IMR-90 (cell line): ENCODE results near the gene ATP5F1D. TPM values are rescaled to one million over a fixed set of nuclear protein-coding genes. Genes with fewer than 3 reads are reported as not detected.

Experiments
- ATAC-seq: fragments of 200-7000 bp; cut with Tn5 transposase; 2 replicates; pipeline ENCODE4 v1.9.1; 2020; ENCODE audit warnings: low read depth, mild to moderate bottlenecking, moderate library complexity
- BruUV-seq: library from RNA; stranded (reverse); fragments of 400-500 nt; replicated peaks from 2 replicates; lab custom pipeline; 2021; lab: Mats Ljungman, UMichigan
- CTCF ChIA-PET: fragments of 300-600 bp; formaldehyde crosslinking; extraction: SDS; loops from one replicate; lab custom pipeline; 2021; ENCODE audit warnings: antibody characterized with exemption; lab: Yijun Ruan, JAX
- POLR2A ChIA-PET: fragments of 300-600 bp; sonication (Branson Sonifier 250); formaldehyde crosslinking; loops from one replicate; lab custom pipeline; 2022; ENCODE audit warnings: antibody characterized with exemption; ENCODE audit not compliant: unreplicated experiment; lab: Charles Lee
- DNase-seq: peaks from one replicate; pipeline ENCODE4 v3.0.0; 2013
- H2AFZ ChIP-seq: replicated peaks from 2 replicates; pipeline ENCODE3; 2013; ENCODE audit warnings: low read length, mild to moderate bottlenecking; ENCODE audit not compliant: poor library complexity
- H2AK5ac ChIP-seq: 2 replicates; pipeline ENCODE4 v1.6.1; 2013; ENCODE audit warnings: low read depth, low read length, inconsistent platforms
- H2AK9ac ChIP-seq: replicated peaks from 2 replicates; pipeline ENCODE3; 2013; ENCODE audit warnings: mild to moderate bottlenecking, low read depth, low read length, moderate library complexity; ENCODE audit not compliant: poor library complexity
- H2BK120ac ChIP-seq: 2 replicates; pipeline ENCODE4 v1.6.1; 2013; ENCODE audit warnings: low read depth, low read length, inconsistent platforms
- H2BK15ac ChIP-seq: 3 replicates; pipeline ENCODE4 v1.6.1; 2013; ENCODE audit warnings: low read depth, low read length, inconsistent platforms
- H2BK20ac ChIP-seq: 2 replicates; pipeline ENCODE4 v1.6.1; 2013; ENCODE audit warnings: low read depth, mild to moderate bottlenecking, inconsistent platforms, low read length, moderate library complexity
- H2BK5ac ChIP-seq: 2 replicates; pipeline ENCODE4 v1.6.1; 2013; ENCODE audit warnings: mild to moderate bottlenecking, low read depth, low read length, inconsistent platforms; ENCODE audit not compliant: poor library complexity, severe bottlenecking
- H3K14ac ChIP-seq: replicated peaks from 2 replicates; pipeline ENCODE4 v1.6.1; 2013; ENCODE audit warnings: low read depth, low read length, inconsistent platforms
- H3K18ac ChIP-seq: 2 replicates; pipeline ENCODE4 v1.6.1; 2013; ENCODE audit warnings: low read depth, low read length, control low read depth
- H3K23ac ChIP-seq: 2 replicates; pipeline ENCODE4 v1.6.1; 2013; ENCODE audit warnings: low read depth, low read length, inconsistent platforms
- H3K27ac ChIP-seq: 2 replicates; pipeline ENCODE4 v1.5.1; 2013; ENCODE audit warnings: mild to moderate bottlenecking, control low read depth, low read length; ENCODE audit not compliant: insufficient read depth
- H3K27me3 ChIP-seq: 2 replicates; pipeline ENCODE4 v1.6.1; 2013; ENCODE audit warnings: low read length; ENCODE audit not compliant: control insufficient read depth, insufficient read depth
- H3K36me3 ChIP-seq: 2 replicates; pipeline ENCODE4 v1.6.1; 2013; ENCODE audit warnings: low read length, mixed read lengths; ENCODE audit not compliant: control insufficient read depth, insufficient read depth
- H3K4ac ChIP-seq: 2 replicates; pipeline ENCODE4 v1.6.1; 2013; ENCODE audit warnings: low read depth, low read length, inconsistent platforms
- H3K4me1 ChIP-seq: 2 replicates; pipeline ENCODE4 v1.6.1; 2013; ENCODE audit warnings: low read length, mixed read lengths; ENCODE audit not compliant: control insufficient read depth, insufficient read depth
- H3K4me2 ChIP-seq: 2 replicates; pipeline ENCODE4 v1.6.1; 2013; ENCODE audit warnings: low read depth, mild to moderate bottlenecking, control low read depth, low read length, moderate library complexity
- H3K4me3 ChIP-seq: 2 replicates; pipeline ENCODE4 v1.5.1; 2013; ENCODE audit warnings: low read depth, mild to moderate bottlenecking, control low read depth, low read length, moderate library complexity; ENCODE audit not compliant: insufficient read depth
- H3K56ac ChIP-seq: 2 replicates; pipeline ENCODE4 v1.6.1; 2013; ENCODE audit warnings: low read length, inconsistent platforms; ENCODE audit not compliant: insufficient read depth; ENCODE audit errors: extremely low read depth
- H3K79me1 ChIP-seq, 2 experiments: 2 replicates each; pipeline ENCODE4 v1.6.1; 2013; ENCODE audit warnings: low read length in 2 of 2, inconsistent platforms in 1 of 2, low read depth in 1 of 2
- H3K9ac ChIP-seq: 2 replicates; pipeline ENCODE4 v1.6.1; 2013; ENCODE audit warnings: low read depth, low read length, control low read depth
- H3K9me1 ChIP-seq: 2 replicates; pipeline ENCODE4 v1.6.1; 2013; ENCODE audit warnings: low read length, inconsistent platforms; ENCODE audit not compliant: insufficient read depth
- H3K9me3 ChIP-seq: 2 replicates; pipeline ENCODE4 v1.6.1; 2013; ENCODE audit warnings: low read length; ENCODE audit not compliant: control insufficient read depth, insufficient read depth
- H4K20me1 ChIP-seq: 2 replicates; pipeline ENCODE4 v1.6.1; 2013; ENCODE audit warnings: low read length, inconsistent platforms; ENCODE audit not compliant: insufficient read depth
- H4K5ac ChIP-seq: 2 replicates; pipeline ENCODE4 v1.6.1; 2013; ENCODE audit warnings: mild to moderate bottlenecking, low read depth, low read length, control low read depth
- H4K8ac ChIP-seq, 2 experiments: 2 replicates each; pipeline ENCODE4 v1.6.1; 2013; ENCODE audit warnings: low read depth in 2 of 2, low read length in 2 of 2, control low read depth in 1 of 2, inconsistent platforms in 1 of 2
- H4K91ac ChIP-seq: 2 replicates; pipeline ENCODE4 v1.6.1; 2013; ENCODE audit warnings: low read depth, low read length, inconsistent platforms; ENCODE audit not compliant: insufficient read depth
- BHLHE40 ChIP-seq: fragments of 150-350 bp; IDR thresholded peaks from 2 replicates; pipeline ENCODE4 v1.6.1; 2016; ENCODE audit warnings: mild to moderate bottlenecking, low read depth, low read length
- CEBPB ChIP-seq: IDR thresholded peaks from 2 replicates; pipeline ENCODE4 v1.6.1; 2012; ENCODE audit warnings: low read depth, low read length, improper control_type of control experiment
- CHD1 ChIP-seq: IDR thresholded peaks from 2 replicates; pipeline ENCODE4 v1.6.1; 2012; ENCODE audit warnings: low read depth, low read length, improper control_type of control experiment
- CTCF ChIP-seq: conservative IDR thresholded peaks from 2 replicates; pipeline ENCODE4 v1.5.1; 2012; ENCODE audit warnings: mild to moderate bottlenecking, low read depth, low read length, improper control_type of control experiment
- ELK1 ChIP-seq: fragments of 150-350 bp; IDR thresholded peaks from 2 replicates; pipeline ENCODE4 v1.6.1; 2016; ENCODE audit warnings: low read depth, mild to moderate bottlenecking, low read length, moderate library complexity, borderline replicate concordance
- FOS ChIP-seq: fragments of 150-350 bp; IDR thresholded peaks from 2 replicates; pipeline ENCODE4 v1.6.1; 2016; ENCODE audit warnings: low read depth, low read length
- MAFK ChIP-seq: IDR thresholded peaks from 2 replicates; pipeline ENCODE4 v1.6.1; 2012; ENCODE audit warnings: low read depth, low read length, improper control_type of control experiment
- MAZ ChIP-seq: IDR thresholded peaks from 2 replicates; pipeline ENCODE4 v1.6.1; 2012; ENCODE audit warnings: low read depth, mild to moderate bottlenecking, low read length, improper control_type of control experiment, moderate library complexity, borderline replicate concordance
- MXI1 ChIP-seq: IDR thresholded peaks from 2 replicates; pipeline ENCODE4 v1.6.1; 2012; ENCODE audit warnings: low read depth, mild to moderate bottlenecking, low read length, moderate library complexity, borderline replicate concordance
- NFE2L2 ChIP-seq: fragments of 150-350 bp; IDR thresholded peaks from 2 replicates; pipeline ENCODE4 v1.6.1; 2016; ENCODE audit warnings: low read depth, mild to moderate bottlenecking, low read length
- POLR2A ChIP-seq: IDR thresholded peaks from 2 replicates; pipeline ENCODE4 v1.6.1; 2012; ENCODE audit warnings: mild to moderate bottlenecking, low read depth, low read length
- RCOR1 ChIP-seq: IDR thresholded peaks from 2 replicates; pipeline ENCODE4 v1.6.1; 2012; ENCODE audit warnings: mild to moderate bottlenecking, low read length, improper control_type of control experiment; ENCODE audit not compliant: insufficient replicate concordance
- RFX5 ChIP-seq: IDR thresholded peaks from 2 replicates; pipeline ENCODE4 v1.8.0; 2012; ENCODE audit warnings: low read depth, mild to moderate bottlenecking, low read length, moderate library complexity
- SMC3 ChIP-seq: fragments of 150-350 bp; IDR thresholded peaks from 2 replicates; pipeline ENCODE4 v1.6.1; 2016; ENCODE audit warnings: low read depth, mild to moderate bottlenecking, antibody characterized with exemption, low read length, moderate library complexity
- USF2 ChIP-seq: fragments of 150-350 bp; IDR thresholded peaks from 2 replicates; pipeline ENCODE4 v1.6.1; 2017; ENCODE audit warnings: mild to moderate bottlenecking, antibody characterized with exemption, low read length, low read depth
- WGBS, 2 experiments: methylation state at CpG; one replicate each; pipeline versions ENCODE4 v1.1.5 to v1.1.7; 2013; ENCODE audit warnings: missing lambda C conversion rate in 2 of 2; ENCODE audit not compliant: insufficient read length in 1 of 2; ENCODE audit errors: extremely low coverage in 2 of 2; 5-methylcytosine and 5-hydroxymethylcytosine counted together
- dilution Hi-C: fragments of 300-500 bp; cut with HindIII; formaldehyde crosslinking; loops from one replicate; pipeline ENCODE4 v1.14.3; 2018; ENCODE audit warnings: low sequenced_read_pairs; ENCODE audit not compliant: unreplicated experiment
- in situ Hi-C: fragments of 300-500 bp; cut with MboI; formaldehyde crosslinking; loops from 3 replicates; pipeline ENCODE4 v1.14.3; 2019; ENCODE audit warnings: low sequenced_read_pairs, inconsistent platforms, mixed read lengths
- intact Hi-C: fragments of 100-400 bp; cut with micrococcal nuclease; formaldehyde crosslinking; loops from 2 replicates; pipeline ENCODE4 v1.10.0; 2022
- polyA plus RNA-seq, 3 experiments: library from polyadenylated mRNA; depleted of rRNA; stranded (reverse); fragments of >200 nt; gene quantifications; 2 replicates each; pipeline ENCODE4 v1.2.3, GENCODE V29; 2012; ENCODE audit warnings: low replicate concordance in 1 of 3
- total RNA-seq: library from RNA; depleted of rRNA; stranded (reverse); fragments of >200 nt; gene quantifications from 2 replicates; pipeline ENCODE4 v1.2.3, GENCODE V29; 2012

ATP5F1D gene
- total and polyA plus RNA-seq, 2 of the 4 experiments (the other 2 are of a cell fraction): 7.3 to 140 TPM

- in situ Hi-C loops: no loop called here
- no peak overlapping the region for H3K14ac ChIP-seq
- H2AK9ac ChIP-seq: no peak overlapping the region
- ChIA-PET POLR2A (no interaction called here), CTCF (no interaction called here)
- no peak overlapping the region for H3K4me2 ChIP-seq
- peaks cover 56% of the 10 kb centered on the region for H3K36me3 ChIP-seq
- ATAC-seq (no peak), DNase-seq (no peak)
- 98% methylated on average over 87 of the region's 158 CpGs; no CpG with 5 or more reads in 1 of the 2 experiments for WGBS, 2 experiments
- no peak overlapping the region for H2BK120ac ChIP-seq
- H4K20me1 ChIP-seq: peaks cover 28% of the 10 kb centered on the region
- H3K27me3 ChIP-seq: no peaks in the 10 kb centered on the region
- no peak overlapping the region for H4K5ac ChIP-seq
- no peak overlapping the region for H3K4me3 ChIP-seq
- peaks cover 0 to 23% of the 10 kb centered on the region in 2 experiments; a peak in 2 of 4 replicates for H3K79me1 ChIP-seq
- no peak overlapping the region for H2BK5ac ChIP-seq
- no peak overlapping the region for H3K9ac ChIP-seq
- H2AFZ ChIP-seq: no peak overlapping the region
- dilution Hi-C loops: no loop called here
- no peak overlapping the region for H4K8ac ChIP-seq
- H2AK5ac ChIP-seq: no peak overlapping the region
- BruUV-seq: no TSS peak
- H3K9me3 ChIP-seq: no peaks in the 10 kb centered on the region
- no peak overlapping the region for H3K4ac ChIP-seq
- no peak overlapping the region for H3K23ac ChIP-seq
- intact Hi-C loops: no loop called here
- H4K91ac ChIP-seq: no peak overlapping the region
- H3K9me1 ChIP-seq: no peaks in the 10 kb centered on the region
- no peak overlapping the region for H2BK20ac ChIP-seq
- H3K18ac ChIP-seq: no peak overlapping the region
- no peak overlapping the region for H3K27ac ChIP-seq
- H2BK15ac ChIP-seq: no peak overlapping the region
- no peak overlapping the region for H3K56ac ChIP-seq
- H3K4me1 ChIP-seq: peaks cover 13% of the 10 kb centered on the region
- no peak for TF ChIP-seq BHLHE40
- TF ChIP-seq CHD1: no peak
- no peak for TF ChIP-seq RFX5
- TF ChIP-seq POLR2A: no peak
- TF ChIP-seq MXI1: no peak
- TF ChIP-seq MAFK: no peak
- no peak for TF ChIP-seq MAZ
- no peak for TF ChIP-seq CEBPB
- no peak for TF ChIP-seq NFE2L2
- TF ChIP-seq FOS: no peak
- TF ChIP-seq CTCF: no peak
- TF ChIP-seq USF2: no peak
- TF ChIP-seq RCOR1: no peak
- no peak for TF ChIP-seq ELK1
- TF ChIP-seq SMC3: no peak
These were observed 12.3 kb upstream of the ATP5F1D start for GRCh38 chr19:1229056-1229923.
